K562 (cell line): ENCODE data around the gene ATP23. TPM values are rescaled to one million over a fixed set of nuclear protein-coding genes. Genes with fewer than 3 reads are reported as not detected.

Source experiments
- ATAC-seq: fragments of 200-7000 bp; cut with Tn5 transposase; 3 replicates; pipeline ENCODE4 v1.9.1; 2020; ENCODE audit warnings: moderate library complexity
- BruUV-seq: library from RNA; stranded (reverse); fragments of 400-500 nt; replicated peaks from 2 replicates; lab custom pipeline; 2021; lab: Mats Ljungman, UMichigan
- CTCF ChIA-PET: fragments of 300-600 bp; formaldehyde crosslinking; extraction: SDS; loops from one replicate; lab custom pipeline; 2021; ENCODE audit warnings: low intra/inter-chr PET ratio; lab: Yijun Ruan, JAX
- POLR2A ChIA-PET: fragments of 300-600, 350-650 bp; sonication (Branson Sonifier 250); formaldehyde crosslinking; extraction: SDS; loops from one replicate; lab custom pipeline; 2021; ENCODE audit warnings: antibody characterized with exemption, inconsistent platforms; lab: Yijun Ruan, JAX
- DNase-seq, 4 experiments: peaks; one replicate each; pipeline versions ENCODE4 v3.0.0 to v3.0.0-alpha.2; 2011 to 2018; ENCODE audit warnings: low spot score in 3 of 4, mixed read lengths in 3 of 4; ENCODE audit errors: extremely low read depth in 1 of 4
- FAIRE-seq: peaks from 2 replicates; lab custom pipeline; 2011; peaks lifted over from hg19 to GRCh38; lab: Jason Lieb, UNC
- H2AFZ ChIP-seq: 2 replicates; pipeline ENCODE4 v1.6.0; 2011; ENCODE audit warnings: low read depth, low read length, control low read depth, inconsistent platforms
- H3K27ac ChIP-seq: fragments of 200-600 bp; 3 replicates; pipeline ENCODE4 v1.8.0; 2011; ENCODE audit warnings: low read depth, mild to moderate bottlenecking, control low read depth, inconsistent platforms, low read length, moderate library complexity, mixed read lengths; ENCODE audit errors: extremely low read depth
- H3K27me3 ChIP-seq, 2 experiments: fragments of 300-600 bp in 1 of 2; 2 replicates in 1 of 2; 3 replicates in 1 of 2; pipeline versions ENCODE4 v1.6.0 to v1.8.0; 2011; ENCODE audit warnings: inconsistent platforms in 2 of 2, low read length in 2 of 2, mild to moderate bottlenecking in 1 of 2, mixed read lengths in 1 of 2, moderate library complexity in 1 of 2; ENCODE audit not compliant: control insufficient read depth in 2 of 2, insufficient read depth in 2 of 2
- H3K36me3 ChIP-seq: fragments of 300-600 bp; 3 replicates; pipeline ENCODE4 v1.8.0; 2011; ENCODE audit warnings: mild to moderate bottlenecking, low read length, inconsistent platforms; ENCODE audit not compliant: control insufficient read depth, insufficient read depth
- H3K4me1 ChIP-seq, 2 experiments: fragments of 200-600 bp in 1 of 2; replicated peaks in 1 of 2; 2 replicates in 1 of 2; 3 replicates in 1 of 2; pipeline versions ENCODE4 v1.5.1 to v1.8.0; 2011; ENCODE audit warnings: inconsistent platforms in 2 of 2, low read length in 2 of 2, mild to moderate bottlenecking in 1 of 2, mixed read lengths in 1 of 2, moderate library complexity in 1 of 2; ENCODE audit not compliant: control insufficient read depth in 2 of 2, insufficient read depth in 2 of 2
- H3K4me2 ChIP-seq: 2 replicates; pipeline ENCODE4 v1.6.1; 2011; ENCODE audit warnings: low read length, control low read depth, inconsistent platforms, mixed read lengths; ENCODE audit not compliant: insufficient read depth
- H3K4me3 ChIP-seq: fragments of 200-600 bp; sonication (generic), shearing (Covaris generic); 2 replicates; pipeline ENCODE4 v1.5.1; 2016; ENCODE audit warnings: control low read depth, inconsistent platforms
- H3K79me2 ChIP-seq: fragments of 200-600 bp; 3 replicates; pipeline ENCODE4 v1.8.0; 2011; ENCODE audit warnings: low read length, inconsistent platforms; ENCODE audit not compliant: control insufficient read depth, insufficient read depth
- H3K9ac ChIP-seq, 2 experiments: 2 replicates each; pipeline versions ENCODE4 v1.6.0 to v1.6.1; 2011; ENCODE audit warnings: low read depth in 2 of 2, low read length in 2 of 2, control low read depth in 1 of 2, inconsistent platforms in 1 of 2, mild to moderate bottlenecking in 1 of 2, mixed read lengths in 1 of 2; ENCODE audit not compliant: insufficient read depth in 1 of 2
- H3K9me1 ChIP-seq: one replicate; pipeline ENCODE4 v1.6.0; 2011; ENCODE audit warnings: inconsistent platforms, mild to moderate bottlenecking, low read length, moderate library complexity; ENCODE audit not compliant: control insufficient read depth, insufficient read depth
- H3K9me3 ChIP-seq: replicated peaks from 2 replicates; pipeline ENCODE4 v1.5.1; 2011; ENCODE audit warnings: low read depth, low read length, inconsistent platforms; ENCODE audit not compliant: control insufficient read depth, insufficient read depth
- H4K20me1 ChIP-seq: replicated peaks from 2 replicates; pipeline ENCODE4 v1.6.1; 2011; ENCODE audit warnings: low read length, inconsistent platforms, mixed read lengths; ENCODE audit not compliant: control insufficient read depth, insufficient read depth
- NFE2L1 ChIP-seq: fragments of 450-650 bp; IDR thresholded peaks from 2 replicates; pipeline ENCODE4 v1.6.1; 2016; ENCODE audit warnings: missing genetic modification characterization, low read depth, mild to moderate bottlenecking, missing compliant biosample characterization, moderate library complexity, borderline replicate concordance
- NR3C1 ChIP-seq: sonication (generic); formaldehyde crosslinking; IDR thresholded peaks from 2 replicates; pipeline ENCODE4 v1.8.1; 2022; ENCODE audit warnings: missing genetic modification reagents
- SMARCE1 ChIP-seq: fragments of 450-650 bp; IDR thresholded peaks from 2 replicates; pipeline ENCODE4 v1.7.1; 2016; ENCODE audit warnings: mild to moderate bottlenecking
- SP1 ChIP-seq: sonication (generic); formaldehyde crosslinking; IDR thresholded peaks from 2 replicates; pipeline ENCODE4 v1.8.1; 2022; ENCODE audit warnings: mild to moderate bottlenecking, missing genetic modification reagents
- TAL1 ChIP-seq: fragments of 450-650 bp; IDR thresholded peaks from 2 replicates; pipeline ENCODE4 v1.6.1; 2016; ENCODE audit warnings: mild to moderate bottlenecking
- ZNF175 ChIP-seq: fragments of 200-800 bp; sonication (Bioruptor generic); IDR thresholded peaks from 2 replicates; pipeline ENCODE4 v1.6.1; 2016; ENCODE audit warnings: low read depth, mild to moderate bottlenecking, missing genetic modification characterization, missing compliant biosample characterization
- ZNF766 ChIP-seq: fragments of 200-800 bp; sonication (Bioruptor generic); conservative IDR thresholded peaks from 2 replicates; pipeline ENCODE4 v1.6.1; 2016; ENCODE audit warnings: missing genetic modification characterization, missing compliant biosample characterization
- WGBS: fragments of 100-300 bp; shearing (Covaris generic); methylation state at CpG from one replicate; pipeline ENCODE4 v1.1.6; 2016; ENCODE audit warnings: low coverage, mixed read lengths; ENCODE audit not compliant: insufficient coverage; ENCODE audit errors: missing lambda C conversion rate; 5-methylcytosine and 5-hydroxymethylcytosine counted together
- in situ Hi-C: fragments of 300-500 bp; cut with MboI; formaldehyde crosslinking; loops from 4 replicates; pipeline ENCODE4 v1.15.0; 2018; ENCODE audit warnings: inconsistent platforms, mixed read lengths
- intact Hi-C: fragments of 100-400 bp; cut with micrococcal nuclease; formaldehyde crosslinking; loops from 2 replicates; pipeline ENCODE4 v1.14.2; 2022
- polyA plus RNA-seq, 8 experiments: library from polyadenylated mRNA; depleted of rRNA in 4 of 8; stranded (reverse) in 5 of 8; unstranded in 3 of 8; fragments of >200 nt; fragmentation: Nextera tagmentation in 2 of 8; fragmentation: Illumina TruSeq in 1 of 8; extraction: Ambion mirVana in 2 of 8; extraction: Trizol in 1 of 8; gene quantifications; 2 replicates each; pipeline versions ENCODE4 v1.2.1 to v1.2.3, GENCODE V29; 2011 to 2014; ENCODE audit warnings: inconsistent platforms in 1 of 8, missing spikeins in 1 of 8
- total RNA-seq, 7 experiments: library from RNA; depleted of rRNA in 6 of 7; stranded (reverse); fragments of >200 nt in 6 of 7; fragmentation: Illumina TruSeq in 2 of 7; extraction: Trizol in 2 of 7; gene quantifications; 2 replicates each; pipeline versions ENCODE4 v1.2.1 to v1.2.3, GENCODE V29; 2011 to 2021; ENCODE audit warnings: low replicate concordance in 1 of 7
- TF ChIP-seq, protein P1 (sequence below): fragments of 450-650 bp; formaldehyde crosslinking; IDR thresholded peaks from 2 replicates; pipeline ENCODE4 v1.4.0; 2022; ENCODE audit warnings: mild to moderate bottlenecking, moderate library complexity

ATP23 gene
- total and polyA plus RNA-seq, 9 of the 15 experiments (the other 6 are each of a cell fraction or from before 2014, with no cell fraction given), result 8.3 to 53.7 (median 28.5) TPM

DNA sequence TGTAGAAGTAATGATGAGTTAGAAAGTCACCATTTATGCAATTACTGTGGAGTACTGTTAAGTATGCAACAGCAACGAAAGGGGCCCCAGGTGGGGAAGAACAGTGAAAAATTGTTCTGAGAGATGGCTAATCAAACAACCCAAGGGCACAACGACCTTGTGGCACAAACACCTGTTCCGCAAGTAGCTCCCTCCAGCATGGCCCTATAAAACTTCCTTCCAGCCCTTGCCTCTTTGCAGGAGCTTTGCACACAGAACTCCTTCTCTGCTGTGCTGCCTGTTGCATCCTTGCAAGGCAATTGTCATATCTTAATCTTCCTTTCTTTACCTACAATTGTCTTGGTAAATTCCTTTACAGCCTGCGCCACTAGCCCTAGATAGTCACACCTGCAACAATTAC, 23.2 kb upstream of the ATP23 start:
- no TSS peak for BruUV-seq
- FAIRE-seq, result no peak
- CTCF ChIA-PET, result no interaction called here
- Histone ChIP-seq H3K79me2 (no peaks in the 10 kb centered on the region), H3K9me3 (no peaks in the 10 kb centered on the region), H2AFZ (no peak overlapping the region), H3K9me1 (no peaks in the 10 kb centered on the region), H3K27ac (no peak overlapping the region), H3K4me2 (no peak overlapping the region), H3K4me3 (no peak overlapping the region), H4K20me1 (no peaks in the 10 kb centered on the region), H3K36me3 (no peaks in the 10 kb centered on the region), H3K9ac (no peak overlapping the region), H3K4me1 (no peaks in the 10 kb centered on the region), H3K27me3 (no peaks in the 10 kb centered on the region)
- no peak for ATAC-seq
- DNase-seq, result no peak
- TF ChIP-seq NR3C1 (CRISPR knock-in tag) (no peak), SP1 (no peak), NFE2L1 (tag) (no peak), ZNF175 (no peak), ZNF766 (CRISPR knock-in tag) (no peak), SMARCE1 (no peak), TAL1 (no peak)
- TF ChIP-seq, protein P1, sequence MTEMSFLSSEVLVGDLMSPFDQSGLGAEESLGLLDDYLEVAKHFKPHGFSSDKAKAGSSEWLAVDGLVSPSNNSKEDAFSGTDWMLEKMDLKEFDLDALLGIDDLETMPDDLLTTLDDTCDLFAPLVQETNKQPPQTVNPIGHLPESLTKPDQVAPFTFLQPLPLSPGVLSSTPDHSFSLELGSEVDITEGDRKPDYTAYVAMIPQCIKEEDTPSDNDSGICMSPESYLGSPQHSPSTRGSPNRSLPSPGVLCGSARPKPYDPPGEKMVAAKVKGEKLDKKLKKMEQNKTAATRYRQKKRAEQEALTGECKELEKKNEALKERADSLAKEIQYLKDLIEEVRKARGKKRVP (CRISPR knock-in tag), result no peak
- 50% methylated on average over 4 of the region's 4 CpGs for WGBS
- intact Hi-C loops, result no loop called here
- in situ Hi-C loops, result no loop called here
- POLR2A ChIA-PET, result interaction anchor here (1.0 to 1.1 kb wide), 2 partner anchors 16 to 137 kb away, joined by 3 read pairs; no protein-coding TSS in a partner anchor
